HG02884 (cell line): Measurements from ENCODE around the gene ITPR3.

Source experiments
- ATAC-seq: cut with Tn5 transposase; IDR thresholded peaks from one replicate; pipeline ENCODE4 v1.9.1; 2021; ENCODE audit warnings: mild to moderate bottlenecking, moderate library complexity; ENCODE audit not compliant: unreplicated experiment

ITPR3 gene

DNA sequence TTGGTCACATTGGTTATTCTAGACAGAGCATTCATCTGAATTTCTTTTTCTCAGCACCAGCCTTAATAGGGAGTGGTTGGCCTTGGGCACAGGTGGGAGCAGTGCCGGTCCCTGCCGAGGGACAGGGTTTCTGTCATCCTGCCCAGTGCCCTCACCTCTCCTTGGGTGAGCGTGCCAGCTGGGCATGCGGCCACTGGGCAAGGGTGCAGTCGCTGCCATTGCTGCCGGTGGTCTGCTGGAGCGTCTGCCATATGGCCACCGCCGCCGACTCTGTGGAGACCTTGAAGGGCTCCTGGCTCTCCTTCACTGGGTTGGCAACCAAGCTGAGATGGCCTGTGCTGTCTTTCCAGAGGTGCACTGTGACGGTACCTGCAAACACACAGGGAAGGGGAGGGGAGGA is 106.8 kb downstream of the ITPR3 start:
- no peak for ATAC-seq

- ATAC-seq: no peak
Observed at GRCh38 chr6:33728438-33728837, 107.3 kb downstream of the ITPR3 start.

GRCh38 chr6:33729059-33729458 is 107.9 kb downstream of the ITPR3 start:
- no peak for ATAC-seq

GRCh38 chr6:33730611-33731010 is 109.5 kb downstream of the ITPR3 start:
- no peak for ATAC-seq

GRCh38 chr6:33731035-33731434 is 109.9 kb downstream of the ITPR3 start:
- no peak for ATAC-seq

DNA sequence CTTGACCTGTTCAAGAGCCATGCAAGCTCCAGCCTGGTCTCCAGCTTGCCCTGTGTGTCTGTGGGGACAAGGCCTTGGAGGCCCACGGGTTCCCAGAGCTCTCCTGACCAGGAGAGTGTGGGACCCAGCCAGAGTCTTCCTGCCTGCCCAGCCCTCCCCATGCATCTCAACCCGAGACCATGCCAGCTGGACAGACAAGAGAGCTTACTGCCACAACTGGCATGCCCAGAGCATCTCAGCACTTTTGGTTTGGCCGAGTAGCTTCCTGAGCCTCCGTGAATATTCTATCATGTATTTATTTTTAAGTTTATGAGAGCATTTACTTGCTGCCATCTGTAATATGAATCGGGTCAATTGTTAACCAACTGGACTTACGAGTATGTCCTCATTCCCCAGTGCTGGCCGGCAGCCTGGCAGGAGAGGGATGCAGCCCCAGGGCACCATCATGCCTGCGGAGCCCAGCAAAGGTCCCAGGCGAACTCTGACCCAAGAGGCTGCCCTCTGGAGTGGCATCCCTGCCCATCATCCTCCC is 110.7 kb downstream of the ITPR3 start:
- no peak for ATAC-seq

GRCh38 chr6:33732385-33732784 is 111.3 kb downstream of the ITPR3 start:
- ATAC-seq: no peak

DNA sequence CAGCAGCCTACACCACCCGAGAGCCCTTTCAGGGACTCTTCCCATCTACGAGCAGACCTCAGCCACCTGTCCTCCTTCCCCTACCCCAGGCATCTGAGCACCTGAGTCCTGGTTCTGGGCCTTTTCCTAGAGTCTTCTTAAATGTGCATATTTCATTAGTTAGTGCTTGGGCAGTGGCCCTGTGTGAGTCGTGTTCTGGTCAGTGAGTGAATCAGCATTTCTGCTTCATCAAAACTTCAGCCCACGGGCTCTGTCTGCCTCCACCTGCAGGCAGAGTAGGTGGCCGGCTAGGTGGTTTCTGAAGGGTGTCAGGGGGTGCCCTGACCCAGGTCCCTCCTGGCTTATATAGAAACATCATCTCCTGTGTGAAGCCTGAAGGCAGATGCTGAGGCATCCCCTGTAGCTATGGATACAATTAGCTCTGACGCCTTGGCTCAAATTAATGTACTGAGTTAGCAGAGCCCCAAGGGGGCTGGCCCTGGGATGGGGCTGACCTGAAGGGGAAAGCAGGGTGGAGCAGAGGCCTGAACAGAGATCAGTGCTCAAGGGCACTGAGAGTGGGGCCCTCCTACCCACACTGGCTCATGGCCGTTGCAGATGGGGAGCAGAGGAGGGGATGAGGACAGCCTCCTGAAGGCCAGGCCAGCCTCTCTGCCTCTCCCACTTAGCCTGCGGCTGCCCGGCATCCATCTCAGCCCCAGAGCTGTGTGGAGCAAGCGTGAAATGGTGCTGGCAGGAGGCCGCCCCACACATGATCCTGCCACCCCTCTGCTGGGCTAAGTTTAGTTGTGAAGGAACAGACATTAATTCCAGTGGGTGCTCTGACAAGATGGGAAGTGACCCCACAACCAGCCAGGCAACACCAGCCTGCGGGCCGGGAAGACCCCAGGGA is 111.9 kb downstream of the ITPR3 start:
- ATAC-seq: no peak

DNA sequence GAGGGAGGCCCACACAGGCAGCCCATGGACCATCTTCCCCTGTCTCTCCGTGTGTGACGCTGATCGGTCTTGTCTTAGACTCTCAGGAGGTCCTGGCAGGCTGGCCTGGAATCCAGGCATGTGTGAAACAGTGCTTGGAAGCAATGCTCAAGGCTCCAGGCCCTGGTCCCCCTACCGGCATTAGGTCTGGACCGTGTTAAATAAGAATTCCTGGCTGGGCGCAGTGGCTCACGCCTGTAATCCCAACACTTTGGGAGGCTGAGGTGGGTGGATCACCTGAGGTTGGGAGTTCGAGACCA is 112.5 kb downstream of the ITPR3 start:
- no peak for ATAC-seq

GRCh38 chr6:33735216-33735615 is 114.1 kb downstream of the ITPR3 start:
- ATAC-seq: no peak

GRCh38 chr6:33737267-33738026 is 116.3 kb downstream of the ITPR3 start:
- no peak for ATAC-seq

DNA sequence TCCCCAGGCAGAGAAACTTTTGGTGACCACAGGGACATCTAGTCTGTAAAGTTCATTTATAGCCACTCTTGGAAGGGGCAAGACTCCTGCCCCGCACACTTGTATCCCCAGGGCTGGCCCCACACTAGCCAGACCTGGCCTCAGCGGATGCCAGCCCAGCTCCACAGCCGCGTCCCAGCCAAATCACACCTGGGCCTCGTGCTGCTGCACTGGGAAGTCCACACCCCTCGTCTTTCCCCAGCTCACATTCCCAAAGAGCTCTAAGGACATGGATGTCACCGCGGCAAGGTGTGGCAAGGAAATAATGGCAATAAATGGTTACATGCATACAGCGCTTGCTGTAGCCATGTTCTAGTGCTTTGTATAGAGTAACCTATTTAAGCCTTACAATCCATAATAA is 117.0 kb downstream of the ITPR3 start:
- no peak for ATAC-seq

GRCh38 chr6:33738879-33739278 is 117.8 kb downstream of the ITPR3 start:
- ATAC-seq: no peak

DNA sequence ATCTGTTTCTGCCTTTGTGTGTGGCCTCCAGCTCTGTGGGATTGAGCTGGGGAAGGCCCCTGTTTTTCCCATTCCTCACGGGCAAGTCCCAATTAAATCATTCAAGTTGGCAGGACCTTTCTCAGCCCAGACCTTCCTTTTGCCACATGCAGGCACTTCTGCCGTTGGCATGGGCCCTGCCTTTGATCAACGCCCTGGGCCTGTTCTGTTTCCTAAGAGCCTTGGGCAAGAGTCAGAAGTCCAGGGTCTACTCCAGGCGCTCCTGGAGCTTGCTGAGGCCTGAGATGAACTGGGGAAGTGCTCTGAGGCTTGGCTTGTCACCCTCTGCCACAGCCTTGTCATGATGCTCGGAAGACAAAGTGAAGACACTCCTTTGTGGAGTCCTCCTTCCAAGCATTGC is 118.4 kb downstream of the ITPR3 start:
- ATAC-seq: no peak

GRCh38 chr6:33740204-33740608 is 119.1 kb downstream of the ITPR3 start:
- no peak for ATAC-seq

GRCh38 chr6:33740794-33741193 is 119.7 kb downstream of the ITPR3 start:
- ATAC-seq: no peak

DNA sequence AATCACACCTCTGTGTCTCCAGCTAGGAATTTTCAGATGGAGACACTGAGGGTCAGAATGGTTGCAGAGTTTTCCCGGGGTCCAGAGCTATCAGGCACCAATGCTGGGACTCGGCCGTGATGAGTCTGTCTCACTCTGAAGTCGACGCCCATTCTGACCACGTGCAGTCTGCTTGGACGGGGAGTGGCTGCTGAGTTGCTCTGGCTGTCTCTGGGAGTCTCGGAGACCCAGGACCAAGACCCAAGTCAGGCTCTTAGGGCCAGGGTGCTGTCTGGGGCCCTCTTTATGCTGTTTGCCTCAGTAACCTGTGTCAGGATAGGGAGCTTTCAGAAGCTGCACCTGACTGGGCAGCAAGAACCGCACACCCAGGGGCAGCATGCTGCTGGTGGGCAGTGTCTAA is 121.0 kb downstream of the ITPR3 start:
- ATAC-seq: no peak

- ATAC-seq: no peak
Observed at GRCh38 chr6:33742837-33743236, 121.7 kb downstream of the ITPR3 start.

DNA sequence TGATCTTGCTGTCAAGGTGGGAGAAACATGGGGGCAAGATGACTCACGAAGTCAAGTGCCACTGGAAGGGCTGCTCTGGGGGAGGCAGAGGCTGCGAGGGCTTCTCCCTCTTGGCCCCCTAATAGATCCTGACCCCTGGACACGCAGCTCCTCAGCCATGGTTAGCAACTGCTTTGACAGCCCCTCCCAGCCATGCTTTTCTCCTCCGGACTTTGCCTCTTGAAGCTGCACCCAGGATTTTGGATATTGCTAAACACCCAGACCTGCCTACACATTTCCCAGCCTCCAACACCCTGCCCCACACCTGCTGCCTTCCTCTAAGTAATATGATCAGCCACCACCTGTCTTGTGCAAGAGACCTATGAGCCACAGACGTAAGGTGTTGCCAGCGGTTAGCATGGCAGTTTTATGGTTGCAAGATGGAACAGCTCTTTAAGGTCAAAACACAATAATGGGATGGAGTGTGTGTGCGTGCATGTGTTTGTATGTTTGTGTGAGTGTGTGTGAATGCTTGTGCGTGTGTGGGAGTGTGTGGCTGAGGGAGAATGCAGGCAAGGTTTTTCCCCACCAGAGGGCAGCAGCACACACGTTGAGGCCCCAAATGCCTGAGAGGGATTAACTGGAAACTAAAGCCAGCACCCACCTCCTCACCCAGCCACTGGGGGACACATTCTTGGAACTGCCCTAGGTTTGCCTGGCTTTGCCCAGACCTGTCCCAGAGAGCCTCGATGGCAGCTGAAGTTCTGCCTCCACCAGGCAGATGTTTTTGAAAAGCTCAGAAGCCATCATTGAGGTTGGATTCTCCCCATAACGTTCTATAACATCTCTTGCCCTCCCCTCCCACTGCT is 123.1 kb downstream of the ITPR3 start:
- ATAC-seq: no peak

DNA sequence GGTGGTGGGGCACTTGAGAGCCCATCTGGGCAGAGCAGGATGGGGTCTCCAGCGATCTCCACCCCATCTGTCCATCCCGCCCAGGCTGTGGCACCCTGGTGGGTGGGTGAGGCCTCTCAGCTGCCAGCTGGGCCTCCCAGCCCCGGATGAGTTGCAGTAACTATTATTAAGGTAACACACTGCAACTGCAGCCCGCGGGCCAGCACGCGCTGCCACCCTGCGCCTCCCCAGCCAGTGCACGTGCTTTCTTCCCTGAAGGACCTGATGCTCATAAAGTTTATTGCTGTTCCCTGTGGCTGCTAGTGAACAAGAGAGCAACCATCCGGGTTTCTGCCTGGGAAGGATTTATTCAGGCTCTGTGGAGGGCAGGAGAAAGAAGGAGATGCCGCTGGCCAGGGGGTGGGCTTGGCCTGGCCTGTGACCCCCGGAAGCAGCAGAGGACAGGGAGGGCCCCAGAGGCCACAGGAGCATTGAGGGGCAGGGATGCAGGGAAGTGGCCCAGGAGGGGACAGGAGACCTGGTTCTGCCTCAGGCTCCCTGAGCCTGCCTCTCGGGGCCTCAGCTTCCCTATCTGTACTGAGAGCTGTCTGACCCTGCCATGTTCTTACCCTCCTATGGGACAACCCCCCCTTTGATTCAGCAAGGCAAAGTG is 123.9 kb downstream of the ITPR3 start:
- no peak for ATAC-seq

- ATAC-seq: no peak
Observed at GRCh38 chr6:33745548-33745947, 124.4 kb downstream of the ITPR3 start.
